DOHH2 (cell line): ENCODE measurements around the gene ARRB1.

Experiments used
- EZH2phosphoT487 ChIP-seq: fragments of 200-600 bp; sonication (generic); IDR thresholded peaks from 2 replicates; pipeline ENCODE4 v1.6.1; 2017; ENCODE audit warnings: borderline replicate concordance, mild to moderate bottlenecking, antibody characterized with exemption, low read length, moderate library complexity, mixed read lengths
- TF ChIP-seq, protein P1 (sequence below): fragments of 200-600 bp; sonication (generic); IDR thresholded peaks from one replicate; pipeline ENCODE4 v1.5.1; 2014; ENCODE audit warnings: antibody characterized with exemption, mild to moderate bottlenecking, low read depth, low read length; ENCODE audit not compliant: poor library complexity, severe bottlenecking

GRCh38 chr11:75249704-75250103 lies 101.8 kb downstream of the ARRB1 start:
- TF ChIP-seq, protein P1, sequence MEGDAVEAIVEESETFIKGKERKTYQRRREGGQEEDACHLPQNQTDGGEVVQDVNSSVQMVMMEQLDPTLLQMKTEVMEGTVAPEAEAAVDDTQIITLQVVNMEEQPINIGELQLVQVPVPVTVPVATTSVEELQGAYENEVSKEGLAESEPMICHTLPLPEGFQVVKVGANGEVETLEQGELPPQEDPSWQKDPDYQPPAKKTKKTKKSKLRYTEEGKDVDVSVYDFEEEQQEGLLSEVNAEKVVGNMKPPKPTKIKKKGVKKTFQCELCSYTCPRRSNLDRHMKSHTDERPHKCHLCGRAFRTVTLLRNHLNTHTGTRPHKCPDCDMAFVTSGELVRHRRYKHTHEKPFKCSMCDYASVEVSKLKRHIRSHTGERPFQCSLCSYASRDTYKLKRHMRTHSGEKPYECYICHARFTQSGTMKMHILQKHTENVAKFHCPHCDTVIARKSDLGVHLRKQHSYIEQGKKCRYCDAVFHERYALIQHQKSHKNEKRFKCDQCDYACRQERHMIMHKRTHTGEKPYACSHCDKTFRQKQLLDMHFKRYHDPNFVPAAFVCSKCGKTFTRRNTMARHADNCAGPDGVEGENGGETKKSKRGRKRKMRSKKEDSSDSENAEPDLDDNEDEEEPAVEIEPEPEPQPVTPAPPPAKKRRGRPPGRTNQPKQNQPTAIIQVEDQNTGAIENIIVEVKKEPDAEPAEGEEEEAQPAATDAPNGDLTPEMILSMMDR: no peak
- no peak for TF ChIP-seq EZH2phosphoT487
